HCT116 (cell line): Measurements from ENCODE around the gene TMEM242. TPM values are rescaled to one million over a fixed set of nuclear protein-coding genes. Genes with fewer than 3 reads are reported as not detected.
A peak's percentile ranks its signal among the peaks of the same experiment; 100 is the strongest.
"Not testable (repeated sequence)": the region's sequence is repeated elsewhere in the genome, so short reads cannot be mapped to it uniquely, and the experiment has no call there.

Experiments
- ATAC-seq: fragments of 200-7000 bp; cut with Tn5 transposase; 2 replicates; pipeline ENCODE4 v1.9.1; 2020; ENCODE audit warnings: mild to moderate bottlenecking, moderate library complexity
- BruUV-seq: library from RNA; stranded (reverse); fragments of 400-500 nt; replicated peaks from 2 replicates; lab custom pipeline; 2021; lab: Mats Ljungman, UMichigan
- CTCF ChIA-PET: fragments of 300-600 bp; sonication (Branson Sonifier 250); formaldehyde crosslinking; loops from one replicate; lab custom pipeline; 2021; ENCODE audit warnings: antibody characterized with exemption; lab: Charles Lee
- POLR2A ChIA-PET: fragments of 300-600, 350-600 bp; sonication (Branson Sonifier 250); formaldehyde crosslinking; loops from one replicate; lab custom pipeline; 2021; ENCODE audit warnings: antibody characterized with exemption; lab: Charles Lee
- RAD21 ChIA-PET, 2 experiments: fragments of 300-600 bp; sonication (Branson Sonifier 250); formaldehyde crosslinking; loops; one replicate each; lab custom pipeline; 2023; ENCODE audit warnings: low total read pairs in 2 of 2; ENCODE audit not compliant: uncharacterized antibody in 2 of 2, unreplicated experiment in 2 of 2, low non-redundant PET in 1 of 2; lab: Charles Lee
- DNase-seq: peaks from one replicate; pipeline ENCODE4 v3.0.0-alpha.2; 2010; ENCODE audit warnings: low read depth, low spot score
- H2AFZ ChIP-seq: fragments of 200-600 bp; shearing (Covaris generic), sonication (generic); 2 replicates; pipeline ENCODE4 v1.6.1; 2017; ENCODE audit warnings: low read depth, mixed run types, mixed read lengths, antibody characterized with exemption, low read length; ENCODE audit not compliant: poor library complexity, severe bottlenecking
- H3K27ac ChIP-seq: 2 replicates; pipeline ENCODE4 v1.5.1; 2012; ENCODE audit warnings: low read depth, low read length
- H3K27me3 ChIP-seq: fragments of 200-600 bp; sonication (generic); 2 replicates; pipeline ENCODE4 v1.6.1; 2016; ENCODE audit warnings: mixed run types, low read length, mixed read lengths; ENCODE audit not compliant: insufficient read depth
- H3K36me3 ChIP-seq, 2 experiments: fragments of 200-500 bp in 1 of 2; fragments of 200-600 bp in 1 of 2; sonication (Bioruptor generic) in 1 of 2; sonication (generic) in 1 of 2; 2 replicates each; pipeline versions ENCODE4 v1.5.1 to v1.6.1; 2014 to 2016; ENCODE audit warnings: low read length in 2 of 2, inconsistent platforms in 1 of 2, mixed read lengths in 1 of 2, mixed run types in 1 of 2; ENCODE audit not compliant: insufficient read depth in 2 of 2, control insufficient read depth in 1 of 2
- H3K4me1 ChIP-seq, 2 experiments: fragments of 200-600 bp in 1 of 2; sonication (generic) in 1 of 2; 2 replicates each; pipeline versions ENCODE4 v1.5.1 to v1.6.1; 2012 to 2017; ENCODE audit warnings: low read length in 2 of 2, inconsistent platforms in 1 of 2, mild to moderate bottlenecking in 1 of 2, mixed read lengths in 1 of 2, mixed run types in 1 of 2, moderate library complexity in 1 of 2; ENCODE audit not compliant: insufficient read depth in 2 of 2, control insufficient read depth in 1 of 2
- H3K4me2 ChIP-seq: fragments of 200-600 bp; sonication (generic); 2 replicates; pipeline ENCODE4 v1.6.1; 2017; ENCODE audit warnings: mixed run types, low read length, mixed read lengths
- H3K4me3 ChIP-seq, 2 experiments: fragments of 200-600 bp in 1 of 2; sonication (generic) in 1 of 2; replicated peaks in 1 of 2; 2 replicates each; pipeline ENCODE4 v1.5.1; 2011 to 2016; ENCODE audit warnings: low read length in 2 of 2, control low read depth in 1 of 2, low read depth in 1 of 2, mild to moderate bottlenecking in 1 of 2, mixed read lengths in 1 of 2, mixed run types in 1 of 2
- H3K79me2 ChIP-seq: fragments of 200-600 bp; sonication (generic); 2 replicates; pipeline ENCODE4 v1.6.1; 2017; ENCODE audit warnings: mild to moderate bottlenecking, mixed run types, low read length, moderate library complexity, mixed read lengths; ENCODE audit not compliant: insufficient read depth
- H3K9ac ChIP-seq: fragments of 200-600 bp; sonication (generic); 2 replicates; pipeline ENCODE4 v1.6.1; 2016; ENCODE audit warnings: low read length, mixed read lengths
- H3K9me2 ChIP-seq: fragments of 200-600 bp; sonication (generic), shearing (Covaris generic); 2 replicates; pipeline ENCODE4 v1.6.1; 2017; ENCODE audit warnings: mixed run types, mild to moderate bottlenecking, moderate library complexity; ENCODE audit not compliant: insufficient read depth
- H3K9me3 ChIP-seq, 2 experiments: fragments of 200-500 bp in 1 of 2; fragments of 200-600 bp in 1 of 2; sonication (Bioruptor generic) in 1 of 2; sonication (generic) in 1 of 2; 2 replicates each; pipeline ENCODE4 v1.6.1; 2014 to 2017; ENCODE audit warnings: low read length in 2 of 2, mixed read lengths in 2 of 2, inconsistent platforms in 1 of 2, low read depth in 1 of 2, mild to moderate bottlenecking in 1 of 2, mixed run types in 1 of 2, moderate library complexity in 1 of 2; ENCODE audit not compliant: control insufficient read depth in 1 of 2, insufficient read depth in 1 of 2
- H4K20me1 ChIP-seq: fragments of 200-600 bp; sonication (generic), shearing (Covaris generic); 2 replicates; pipeline ENCODE4 v1.6.1; 2017; ENCODE audit warnings: mixed run types, mild to moderate bottlenecking, moderate library complexity; ENCODE audit not compliant: insufficient read depth
- CBX3 ChIP-seq: IDR thresholded peaks from 2 replicates; pipeline ENCODE4 v1.6.1; 2012; ENCODE audit warnings: low read depth
- EZH2phosphoT487 ChIP-seq: fragments of 200-600 bp; IDR thresholded peaks from 2 replicates; pipeline ENCODE4 v1.6.1; 2018; ENCODE audit warnings: antibody characterized with exemption, borderline replicate concordance
- FOSL1 ChIP-seq: IDR thresholded peaks from 2 replicates; pipeline ENCODE4 v1.6.1; 2012; ENCODE audit warnings: low read depth
- JUND ChIP-seq: IDR thresholded peaks from 2 replicates; pipeline ENCODE4 v1.6.1; 2012
- POLR2A ChIP-seq: IDR thresholded peaks from 2 replicates; pipeline ENCODE4 v1.7.0; 2011; ENCODE audit warnings: borderline replicate concordance; ENCODE audit not compliant: insufficient read depth, insufficient read length; ENCODE audit errors: extremely low read depth
- RAD21 ChIP-seq: IDR thresholded peaks from 2 replicates; pipeline ENCODE4 v1.6.1; 2012; ENCODE audit warnings: low read depth, mild to moderate bottlenecking
- SP1 ChIP-seq: IDR thresholded peaks from 2 replicates; pipeline ENCODE4 v1.6.1; 2012; ENCODE audit warnings: low read depth
- SRF ChIP-seq: IDR thresholded peaks from 2 replicates; pipeline ENCODE4 v1.6.1; 2012; ENCODE audit warnings: low read depth
- TCF7L2 ChIP-seq: IDR thresholded peaks from 2 replicates; pipeline ENCODE4 v1.7.0; 2011; ENCODE audit warnings: borderline replicate concordance, inconsistent platforms; ENCODE audit not compliant: insufficient read depth, insufficient read length; ENCODE audit errors: extremely low read depth
- ZFX ChIP-seq: fragments of 450-650 bp; IDR thresholded peaks from 2 replicates; pipeline ENCODE4 v1.6.1; 2017
- ZNF274 ChIP-seq: fragments of 200-500 bp; sonication (Bioruptor generic); IDR thresholded peaks from 2 replicates; pipeline ENCODE4 v1.6.1; 2014; ENCODE audit warnings: mild to moderate bottlenecking, low read depth, low read length, inconsistent platforms
- intact Hi-C: fragments of 100-400 bp; cut with micrococcal nuclease; formaldehyde crosslinking; loops from 2 replicates; pipeline ENCODE4 v1.10.0; 2022
- total RNA-seq: library from RNA; stranded (reverse); gene quantifications from one replicate; pipeline ENCODE4 v1.2.1, GENCODE V29; 2021; ENCODE audit not compliant: unreplicated experiment
- TF ChIP-seq, protein P1 (sequence below): IDR thresholded peaks from 2 replicates; pipeline ENCODE4 v1.6.1; 2012
- TF ChIP-seq, protein P2 (sequence below): IDR thresholded peaks from 2 replicates; pipeline ENCODE4 v1.6.1; 2011; ENCODE audit warnings: mild to moderate bottlenecking, low read length, moderate library complexity; ENCODE audit not compliant: insufficient replicate concordance; ENCODE audit errors: extremely low read depth
- TF ChIP-seq, protein P3 (sequence below): IDR thresholded peaks from 2 replicates; pipeline ENCODE4 v1.6.1; 2012; ENCODE audit warnings: low read depth

TMEM242 gene
- total RNA-seq, 1 experiment from 2014 or later, result 11.6 TPM

DNA sequence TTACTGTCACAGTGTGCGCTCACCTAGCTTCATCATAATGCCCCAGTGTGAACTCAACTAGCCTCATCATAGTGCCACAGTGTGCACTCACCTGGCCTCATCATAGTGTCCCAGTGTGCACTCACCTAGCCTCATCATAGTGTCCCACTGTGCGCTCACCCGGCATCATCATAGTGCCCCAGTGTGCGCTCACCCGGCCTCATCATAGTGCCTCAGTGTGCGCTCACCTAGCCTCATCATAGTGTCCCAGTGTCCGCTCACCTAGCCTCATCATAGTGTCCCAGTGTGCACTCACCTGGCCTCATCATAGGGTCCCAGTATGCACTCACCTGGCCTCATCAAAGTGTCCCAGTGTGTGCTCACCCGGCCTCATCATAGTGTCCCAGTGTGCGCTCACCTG lies 10.6 kb downstream of the TMEM242 start:
- POLR2A ChIA-PET, result no interaction called here
- Histone ChIP-seq H3K79me2 (no peaks in the 10 kb centered on the region; the same call in 1 of the 2 replicates), H3K9me2 (no peaks in the 10 kb centered on the region), H3K4me3 (no peak overlapping the region), H3K4me2 (no peak overlapping the region), H3K4me1 (peaks cover 5 to 13% of the 10 kb centered on the region in 2 experiments), H3K9me3 (no peaks in the 10 kb centered on the region), H3K36me3 (peaks cover 8 to 32% of the 10 kb centered on the region in 2 experiments; a peak in 3 of 4 replicates), H3K27ac (no peak overlapping the region), H3K9ac (no peak overlapping the region), H2AFZ (no peak overlapping the region), H4K20me1 (no peaks in the 10 kb centered on the region), H3K27me3 (no peaks in the 10 kb centered on the region)
- DNase-seq (no peak), ATAC-seq (no peak)
- BruUV-seq, result no TSS peak
- CTCF ChIA-PET, result no interaction called here
- RAD21 ChIA-PET, result no interaction called here
- intact Hi-C loops, result loop anchor here (10.0 kb wide), 3 partner anchors 632 to 822 kb away; no protein-coding TSS in a partner anchor
- no peak for TF ChIP-seq FOSL1
- no peak for TF ChIP-seq JUND
- TF ChIP-seq ZFX, result no peak
- no peak for TF ChIP-seq EZH2phosphoT487
- TF ChIP-seq, protein P1, sequence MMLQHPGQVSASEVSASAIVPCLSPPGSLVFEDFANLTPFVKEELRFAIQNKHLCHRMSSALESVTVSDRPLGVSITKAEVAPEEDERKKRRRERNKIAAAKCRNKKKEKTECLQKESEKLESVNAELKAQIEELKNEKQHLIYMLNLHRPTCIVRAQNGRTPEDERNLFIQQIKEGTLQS, result no peak
- no peak for TF ChIP-seq SP1
- TF ChIP-seq CBX3, result no peak
- TF ChIP-seq, protein P2, sequence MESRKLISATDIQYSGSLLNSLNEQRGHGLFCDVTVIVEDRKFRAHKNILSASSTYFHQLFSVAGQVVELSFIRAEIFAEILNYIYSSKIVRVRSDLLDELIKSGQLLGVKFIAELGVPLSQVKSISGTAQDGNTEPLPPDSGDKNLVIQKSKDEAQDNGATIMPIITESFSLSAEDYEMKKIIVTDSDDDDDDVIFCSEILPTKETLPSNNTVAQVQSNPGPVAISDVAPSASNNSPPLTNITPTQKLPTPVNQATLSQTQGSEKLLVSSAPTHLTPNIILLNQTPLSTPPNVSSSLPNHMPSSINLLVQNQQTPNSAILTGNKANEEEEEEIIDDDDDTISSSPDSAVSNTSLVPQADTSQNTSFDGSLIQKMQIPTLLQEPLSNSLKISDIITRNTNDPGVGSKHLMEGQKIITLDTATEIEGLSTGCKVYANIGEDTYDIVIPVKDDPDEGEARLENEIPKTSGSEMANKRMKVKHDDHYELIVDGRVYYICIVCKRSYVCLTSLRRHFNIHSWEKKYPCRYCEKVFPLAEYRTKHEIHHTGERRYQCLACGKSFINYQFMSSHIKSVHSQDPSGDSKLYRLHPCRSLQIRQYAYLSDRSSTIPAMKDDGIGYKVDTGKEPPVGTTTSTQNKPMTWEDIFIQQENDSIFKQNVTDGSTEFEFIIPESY, result no peak
- TF ChIP-seq POLR2A, result no peak
- TF ChIP-seq, protein P3, sequence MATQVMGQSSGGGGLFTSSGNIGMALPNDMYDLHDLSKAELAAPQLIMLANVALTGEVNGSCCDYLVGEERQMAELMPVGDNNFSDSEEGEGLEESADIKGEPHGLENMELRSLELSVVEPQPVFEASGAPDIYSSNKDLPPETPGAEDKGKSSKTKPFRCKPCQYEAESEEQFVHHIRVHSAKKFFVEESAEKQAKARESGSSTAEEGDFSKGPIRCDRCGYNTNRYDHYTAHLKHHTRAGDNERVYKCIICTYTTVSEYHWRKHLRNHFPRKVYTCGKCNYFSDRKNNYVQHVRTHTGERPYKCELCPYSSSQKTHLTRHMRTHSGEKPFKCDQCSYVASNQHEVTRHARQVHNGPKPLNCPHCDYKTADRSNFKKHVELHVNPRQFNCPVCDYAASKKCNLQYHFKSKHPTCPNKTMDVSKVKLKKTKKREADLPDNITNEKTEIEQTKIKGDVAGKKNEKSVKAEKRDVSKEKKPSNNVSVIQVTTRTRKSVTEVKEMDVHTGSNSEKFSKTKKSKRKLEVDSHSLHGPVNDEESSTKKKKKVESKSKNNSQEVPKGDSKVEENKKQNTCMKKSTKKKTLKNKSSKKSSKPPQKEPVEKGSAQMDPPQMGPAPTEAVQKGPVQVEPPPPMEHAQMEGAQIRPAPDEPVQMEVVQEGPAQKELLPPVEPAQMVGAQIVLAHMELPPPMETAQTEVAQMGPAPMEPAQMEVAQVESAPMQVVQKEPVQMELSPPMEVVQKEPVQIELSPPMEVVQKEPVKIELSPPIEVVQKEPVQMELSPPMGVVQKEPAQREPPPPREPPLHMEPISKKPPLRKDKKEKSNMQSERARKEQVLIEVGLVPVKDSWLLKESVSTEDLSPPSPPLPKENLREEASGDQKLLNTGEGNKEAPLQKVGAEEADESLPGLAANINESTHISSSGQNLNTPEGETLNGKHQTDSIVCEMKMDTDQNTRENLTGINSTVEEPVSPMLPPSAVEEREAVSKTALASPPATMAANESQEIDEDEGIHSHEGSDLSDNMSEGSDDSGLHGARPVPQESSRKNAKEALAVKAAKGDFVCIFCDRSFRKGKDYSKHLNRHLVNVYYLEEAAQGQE, result no peak
- no peak for TF ChIP-seq RAD21
- TF ChIP-seq TCF7L2, result no peak
- TF ChIP-seq ZNF274, result no peak
- no peak for TF ChIP-seq SRF

DNA sequence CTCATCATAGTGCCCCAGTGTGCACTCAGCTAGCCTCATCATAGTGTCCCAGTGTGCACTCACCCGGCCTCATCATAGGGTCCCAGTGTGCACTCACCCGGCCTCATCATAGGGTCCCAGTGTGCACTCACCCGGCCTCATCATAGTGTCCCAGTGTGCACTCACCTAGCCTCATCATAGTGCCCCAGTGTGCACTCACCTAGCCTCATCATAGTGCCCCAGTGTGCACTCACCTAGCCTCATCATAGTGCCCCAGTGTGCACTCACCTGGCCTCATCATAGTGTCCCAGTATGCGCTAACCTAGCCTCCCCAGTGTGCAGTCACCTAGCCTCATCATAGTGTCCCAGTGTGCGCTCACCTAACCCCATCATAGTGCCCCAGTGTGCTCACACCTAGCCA lies 12.6 kb downstream of the TMEM242 start:
- H3K27me3 ChIP-seq, H3K4me3 ChIP-seq, DNase-seq, BruUV-seq, H3K27ac ChIP-seq, H3K9ac ChIP-seq, H3K4me2 ChIP-seq, H2AFZ ChIP-seq, H3K9me2 ChIP-seq, RAD21 ChIA-PET, H3K4me1 ChIP-seq, H4K20me1 ChIP-seq, POLR2A ChIA-PET, H3K9me3 ChIP-seq, H3K79me2 ChIP-seq, CTCF ChIA-PET: not testable (repeated sequence)
- intact Hi-C loops, result loop anchor here (10.0 kb wide), 3 partner anchors 634 to 824 kb away; no protein-coding TSS in a partner anchor
- 0 out of 2 replicates have a peak, but pooled peaks have one; percentile 26 for ATAC-seq
- peaks cover 8 to 22% of the 10 kb centered on the region in 2 experiments; a peak in 3 of 4 replicates for H3K36me3 ChIP-seq
